ENCODE results near the gene SSTR1.

SSTR1 gene

DNA sequence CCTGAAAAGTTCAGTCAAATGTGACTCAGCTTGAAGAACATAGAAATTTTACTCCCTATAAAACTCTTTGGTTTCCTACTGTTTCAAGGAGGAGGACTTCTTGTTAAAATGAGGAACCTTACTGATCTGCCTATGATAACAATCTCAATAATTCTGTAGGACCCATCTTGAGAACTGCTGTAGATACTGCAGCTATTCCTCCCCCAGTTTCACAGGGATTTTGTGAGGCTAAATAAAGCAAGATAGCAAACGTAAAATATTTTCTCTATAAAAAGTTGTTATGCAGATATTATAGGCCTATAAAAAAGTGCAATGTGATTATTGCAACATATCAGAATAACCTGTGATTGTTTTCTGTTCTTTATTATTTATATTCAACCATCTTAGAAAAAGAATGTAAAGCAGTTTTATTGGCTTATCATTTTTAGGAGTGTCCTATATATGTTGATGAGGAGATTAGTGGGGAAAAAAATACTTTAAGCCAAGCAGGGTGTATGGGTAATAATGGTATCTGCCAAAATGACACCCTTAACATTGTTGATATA lies 36.1 kb downstream of the SSTR1 start:
- no peak for DNase-seq (ENCODE audit: low spot score)

GRCh38 chr14:38248321-38249028 lies 40.8 kb downstream of the SSTR1 start:
- DNase-seq (ENCODE audit: low spot score): peak; percentile 12

DNA sequence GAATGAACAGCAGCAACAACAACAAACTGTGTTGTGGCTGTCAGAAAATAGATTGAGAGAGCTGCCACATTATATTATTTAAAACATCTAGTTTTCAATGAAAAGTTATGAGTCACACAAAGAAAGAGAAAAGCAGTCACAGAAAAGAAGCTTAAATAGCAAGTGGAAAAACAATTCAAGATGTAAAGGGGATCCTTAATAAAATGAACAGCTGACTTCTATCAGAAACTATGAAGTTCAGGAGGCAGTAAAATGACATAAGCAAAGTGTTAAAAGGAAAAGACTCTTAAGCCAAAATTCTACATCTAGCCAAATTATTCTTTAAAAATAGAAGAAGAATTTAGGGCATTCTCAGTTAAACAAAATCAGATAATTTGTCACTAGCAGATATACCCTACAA lies 42.6 kb downstream of the SSTR1 start:
- no peak for DNase-seq (ENCODE audit: low spot score)

- no peak for DNase-seq (ENCODE audit: low spot score)
Measured at GRCh38 chr14:38252066-38252710, 44.5 kb downstream of the SSTR1 start.

GRCh38 chr14:38253676-38254075 lies 46.0 kb downstream of the SSTR1 start:
- DNase-seq (ENCODE audit: low spot score): no peak

- DNase-seq (ENCODE audit: low spot score): no peak
Measured at GRCh38 chr14:38254571-38255407, 47.1 kb downstream of the SSTR1 start.

DNA sequence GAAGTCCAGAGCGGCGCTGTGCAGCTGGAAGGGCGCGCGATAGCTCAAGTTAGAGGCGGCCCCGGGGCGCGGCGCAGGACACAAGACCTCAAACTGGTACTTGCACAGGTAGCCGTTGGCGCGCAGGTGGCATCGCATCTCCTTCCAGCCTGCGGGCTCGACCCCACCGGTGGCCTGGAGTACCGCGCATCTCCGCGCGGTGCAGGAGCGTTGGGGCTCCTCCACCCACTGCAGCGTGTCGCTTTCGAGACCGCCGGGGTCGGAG lies 47.6 kb downstream of the SSTR1 start:
- no peak for DNase-seq (ENCODE audit: low spot score)

GRCh38 chr14:38255673-38256532 lies 48.2 kb downstream of the SSTR1 start, which contains the start of gene CLEC14A:
Gene CLEC14A, minus strand, starts transcription at chr14:38256093. Its CDS starts 71 bp downstream, at chr14:38256022.
- DNase-seq (ENCODE audit: low spot score): no peak

DNA sequence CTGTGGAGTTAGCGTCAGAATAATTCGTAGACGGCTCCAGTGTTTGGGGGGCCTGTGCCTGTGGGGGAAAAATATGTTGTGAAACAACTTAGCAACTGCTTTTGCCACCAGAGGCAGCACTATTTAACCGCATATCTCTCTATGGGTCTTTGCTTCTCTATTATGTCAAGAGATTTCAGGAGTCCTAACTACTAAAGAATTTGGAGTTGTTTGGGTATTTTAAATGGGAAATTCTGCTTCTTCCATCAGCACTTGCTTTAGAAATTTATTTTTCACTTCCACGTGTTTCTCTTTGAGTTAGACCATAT lies 48.8 kb downstream of the SSTR1 start:
- no peak for DNase-seq (ENCODE audit: low spot score)

DNA sequence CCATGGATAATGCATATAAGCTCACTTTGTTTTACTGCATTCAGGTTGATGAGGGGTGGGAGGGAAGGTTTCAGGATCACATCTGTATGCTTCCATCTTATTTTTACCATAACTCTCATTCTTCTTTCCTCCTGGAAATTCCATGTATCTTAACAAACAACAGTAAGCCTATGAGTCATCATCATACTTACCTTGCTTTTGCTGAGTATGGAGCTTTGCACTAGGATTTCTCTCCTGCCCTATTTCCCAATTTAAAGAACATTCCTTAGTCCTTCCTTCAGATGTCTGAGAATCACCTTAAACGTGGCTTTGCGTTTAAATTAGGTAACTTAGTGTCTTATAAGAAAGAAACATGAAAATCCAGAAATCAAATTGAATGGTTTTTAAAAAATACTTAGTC lies 49.8 kb downstream of the SSTR1 start:
- no peak for DNase-seq (ENCODE audit: low spot score)

- DNase-seq (ENCODE audit: low spot score): no peak
Measured at GRCh38 chr14:38261620-38262019, 53.9 kb downstream of the SSTR1 start.
